SU-DHL-6 (cell line): Measurements from ENCODE around the gene ADAMTS19.

ENCODE experiments used
- H2AFZ ChIP-seq: fragments of 200-600 bp; sonication (generic); 2 replicates; pipeline ENCODE4 v1.6.1; 2014; ENCODE audit warnings: low read depth, mild to moderate bottlenecking, moderate library complexity, mixed read lengths, antibody characterized with exemption, low read length; ENCODE audit not compliant: severe bottlenecking
- H3F3A ChIP-seq: fragments of 200-600 bp; shearing (Covaris generic); 2 replicates; pipeline ENCODE4 v1.6.0; 2016; ENCODE audit warnings: antibody characterized with exemption, mild to moderate bottlenecking; ENCODE audit not compliant: insufficient read depth
- H3K27ac ChIP-seq: fragments of 200-600 bp; sonication (generic); 2 replicates; pipeline ENCODE4 v1.5.1; 2016; ENCODE audit warnings: low read depth, mild to moderate bottlenecking, low read length, moderate library complexity, mixed read lengths
- H3K27me3 ChIP-seq: fragments of 200-600 bp; sonication (generic), shearing (Covaris generic); 2 replicates; pipeline ENCODE4 v1.6.0; 2014; ENCODE audit warnings: mild to moderate bottlenecking, low read length
- H3K36me3 ChIP-seq: fragments of 200-600 bp; sonication (generic); 2 replicates; pipeline ENCODE4 v1.6.1; 2014; ENCODE audit warnings: mild to moderate bottlenecking, low read length, mixed read lengths
- H3K4me2 ChIP-seq: fragments of 300-600, 200-600 bp; shearing (Covaris generic), sonication (generic); 2 replicates; pipeline ENCODE4 v1.6.0; 2014; ENCODE audit warnings: low read length, low read depth, mild to moderate bottlenecking; ENCODE audit not compliant: poor library complexity, severe bottlenecking
- H3K4me3 ChIP-seq: fragments of 200-600 bp; sonication (generic); 2 replicates; pipeline ENCODE4 v1.5.1; 2014; ENCODE audit warnings: antibody characterized with exemption, low read length, mild to moderate bottlenecking, mixed read lengths; ENCODE audit not compliant: insufficient read depth, poor library complexity, severe bottlenecking
- H3K79me2 ChIP-seq: fragments of 200-600 bp; sonication (generic); 2 replicates; pipeline ENCODE4 v1.6.1; 2014; ENCODE audit warnings: mild to moderate bottlenecking, low read length, moderate library complexity; ENCODE audit not compliant: insufficient read depth
- H3K9ac ChIP-seq: fragments of 200-600 bp; sonication (generic); 2 replicates; pipeline ENCODE4 v1.7.0; 2014; ENCODE audit warnings: mild to moderate bottlenecking, low read length
- H3K9me2 ChIP-seq: fragments of 200-600 bp; sonication (generic); replicated peaks from 2 replicates; pipeline ENCODE4 v1.6.1; 2014; ENCODE audit warnings: low read length; ENCODE audit not compliant: insufficient read depth
- H3K9me3 ChIP-seq: fragments of 200-600 bp; sonication (generic); 2 replicates; pipeline ENCODE4 v1.6.1; 2014; ENCODE audit warnings: low read length, mixed read lengths; ENCODE audit not compliant: insufficient read depth
- H4K20me1 ChIP-seq: fragments of 200-600 bp; sonication (generic); 2 replicates; pipeline ENCODE4 v1.6.1; 2014; ENCODE audit warnings: low read depth, mild to moderate bottlenecking, antibody characterized with exemption, low read length, moderate library complexity, mixed read lengths
- EZH2phosphoT487 ChIP-seq: fragments of 200-600 bp; sonication (generic), shearing (Covaris generic); conservative IDR thresholded peaks from 2 replicates; pipeline ENCODE4 v1.6.1; 2018; ENCODE audit warnings: mild to moderate bottlenecking, antibody characterized with exemption, low read length, moderate library complexity, mixed read lengths
- TF ChIP-seq, protein P1 (sequence below): fragments of 200-600 bp; sonication (generic); IDR thresholded peaks from one replicate; pipeline ENCODE4 v1.5.1; 2017; ENCODE audit warnings: antibody characterized with exemption, mild to moderate bottlenecking, low read length, moderate library complexity; ENCODE audit not compliant: insufficient read depth, poor library complexity, severe bottlenecking

The ADAMTS19 gene

GRCh38 chr5:129477532-129477931, 17.4 kb downstream of the ADAMTS19 start:
- H3K79me2 ChIP-seq: no peaks in the 10 kb centered on the region
- H3K4me3 ChIP-seq: no peak overlapping the region
- no peaks in the 10 kb centered on the region for H3K27me3 ChIP-seq
- no peak overlapping the region for H3K27ac ChIP-seq
- H4K20me1 ChIP-seq: no peaks in the 10 kb centered on the region
- H3F3A ChIP-seq: no peaks in the 10 kb centered on the region
- TF ChIP-seq, protein P1, sequence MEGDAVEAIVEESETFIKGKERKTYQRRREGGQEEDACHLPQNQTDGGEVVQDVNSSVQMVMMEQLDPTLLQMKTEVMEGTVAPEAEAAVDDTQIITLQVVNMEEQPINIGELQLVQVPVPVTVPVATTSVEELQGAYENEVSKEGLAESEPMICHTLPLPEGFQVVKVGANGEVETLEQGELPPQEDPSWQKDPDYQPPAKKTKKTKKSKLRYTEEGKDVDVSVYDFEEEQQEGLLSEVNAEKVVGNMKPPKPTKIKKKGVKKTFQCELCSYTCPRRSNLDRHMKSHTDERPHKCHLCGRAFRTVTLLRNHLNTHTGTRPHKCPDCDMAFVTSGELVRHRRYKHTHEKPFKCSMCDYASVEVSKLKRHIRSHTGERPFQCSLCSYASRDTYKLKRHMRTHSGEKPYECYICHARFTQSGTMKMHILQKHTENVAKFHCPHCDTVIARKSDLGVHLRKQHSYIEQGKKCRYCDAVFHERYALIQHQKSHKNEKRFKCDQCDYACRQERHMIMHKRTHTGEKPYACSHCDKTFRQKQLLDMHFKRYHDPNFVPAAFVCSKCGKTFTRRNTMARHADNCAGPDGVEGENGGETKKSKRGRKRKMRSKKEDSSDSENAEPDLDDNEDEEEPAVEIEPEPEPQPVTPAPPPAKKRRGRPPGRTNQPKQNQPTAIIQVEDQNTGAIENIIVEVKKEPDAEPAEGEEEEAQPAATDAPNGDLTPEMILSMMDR: no peak
- no peak for TF ChIP-seq EZH2phosphoT487
- no peak overlapping the region for H3K4me2 ChIP-seq
- H3K9me2 ChIP-seq: no peaks in the 10 kb centered on the region
- no peak overlapping the region for H2AFZ ChIP-seq
- no peaks in the 10 kb centered on the region for H3K9me3 ChIP-seq
- H3K36me3 ChIP-seq: no peaks in the 10 kb centered on the region
- no peak overlapping the region for H3K9ac ChIP-seq

DNA sequence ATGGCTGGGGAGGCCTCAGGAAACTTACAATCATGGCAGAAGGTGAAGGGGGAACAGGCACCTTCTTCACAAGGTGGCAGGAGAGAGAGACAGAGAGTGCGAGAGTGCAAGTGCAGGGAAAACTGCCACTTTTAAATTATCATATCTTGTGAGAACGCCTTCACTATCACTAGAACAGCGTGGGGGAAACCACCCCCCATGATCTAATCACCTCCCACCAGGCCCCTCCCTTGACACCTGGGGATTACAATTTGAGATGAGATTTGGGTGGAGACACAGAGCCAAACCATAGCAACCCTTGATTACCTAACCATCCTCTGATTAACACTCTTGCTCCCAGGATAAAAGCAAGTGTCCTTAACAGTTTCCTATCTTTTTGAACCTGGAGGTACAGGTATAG, 21.1 kb downstream of the ADAMTS19 start:
- no peak overlapping the region for H3K9ac ChIP-seq
- H3K27ac ChIP-seq: no peak overlapping the region
- no peaks in the 10 kb centered on the region for H3K27me3 ChIP-seq
- no peaks in the 10 kb centered on the region for H4K20me1 ChIP-seq
- H3K4me2 ChIP-seq: no peak overlapping the region
- no peaks in the 10 kb centered on the region for H3K79me2 ChIP-seq
- H3K9me2 ChIP-seq: no peaks in the 10 kb centered on the region
- no peak overlapping the region for H2AFZ ChIP-seq
- no peak overlapping the region for H3K4me3 ChIP-seq
- no peak for TF ChIP-seq EZH2phosphoT487
- TF ChIP-seq, protein P1: no peak
- no peaks in the 10 kb centered on the region for H3F3A ChIP-seq
- no peaks in the 10 kb centered on the region for H3K9me3 ChIP-seq
- no peaks in the 10 kb centered on the region for H3K36me3 ChIP-seq

- Histone ChIP-seq H3K9ac (no peak overlapping the region), H3F3A (no peaks in the 10 kb centered on the region), H3K27ac (no peak overlapping the region), H3K79me2 (no peaks in the 10 kb centered on the region), H3K27me3 (no peaks in the 10 kb centered on the region), H3K4me2 (no peak overlapping the region), H4K20me1 (no peaks in the 10 kb centered on the region), H3K4me3 (no peak overlapping the region), H2AFZ (no peak overlapping the region), H3K9me3 (no peaks in the 10 kb centered on the region), H3K9me2 (no peaks in the 10 kb centered on the region), H3K36me3 (no peaks in the 10 kb centered on the region)
- TF ChIP-seq, protein P1: no peak
- TF ChIP-seq EZH2phosphoT487: no peak
These were observed 36.3 kb downstream of the ADAMTS19 start for GRCh38 chr5:129496421-129496820.
